Gastroesophageal sphincter (tissue), 4 donors: ENCODE results near the gene CBLB. TPM values are rescaled to one million over a fixed set of nuclear protein-coding genes. Genes with fewer than 3 reads are reported as not detected.

Experiments
- ATAC-seq: fragments of 150-250 bp; one replicate; pipeline ENCODE4 v1.9.1; 2016; ENCODE audit warnings: mild to moderate bottlenecking, moderate library complexity
- H3K27ac ChIP-seq, 4 donors: fragments of 200-600 bp; sonication (generic) in 3 of 4; 1 replicate in 3 of 4; 2 replicates in 1 of 4; pipeline ENCODE4 v1.5.1; 2016 to 2019
- H3K27me3 ChIP-seq: fragments of 200-600 bp; sonication (generic); one replicate; pipeline ENCODE4 v1.5.1; 2019
- H3K36me3 ChIP-seq, 2 donors: fragments of 200-600 bp; sonication (generic); one replicate each; pipeline ENCODE4 v1.5.1; 2019; ENCODE audit warnings: control low read depth in 1 of 2
- H3K4me1 ChIP-seq, 3 donors: fragments of 200-600 bp; sonication (generic); 1 replicate in 2 of 3; 2 replicates in 1 of 3; pipeline ENCODE4 v1.5.1; 2016 to 2019; ENCODE audit warnings: control low read depth in 2 of 3
- H3K4me3 ChIP-seq, 2 donors: fragments of 200-600 bp; sonication (generic); one replicate each; pipeline ENCODE4 v1.5.1; 2019; ENCODE audit warnings: mild to moderate bottlenecking in 1 of 2, moderate library complexity in 1 of 2
- H3K9me3 ChIP-seq, 3 donors: fragments of 200-600 bp; sonication (generic); one replicate each; pipeline ENCODE4 v1.5.1; 2017 to 2019; ENCODE audit warnings: control low read depth in 2 of 3
- EP300 ChIP-seq: sonication (generic); formaldehyde crosslinking; IDR thresholded peaks from one replicate; pipeline ENCODE4 v1.6.1; 2017; ENCODE audit warnings: antibody characterized with exemption, mild to moderate bottlenecking
- POLR2A ChIP-seq, 2 donors: fragments of 450-650 bp; IDR thresholded peaks; one replicate each; pipeline ENCODE4 v1.6.1; 2017; ENCODE audit warnings: antibody characterized with exemption in 2 of 2, mild to moderate bottlenecking in 2 of 2, moderate library complexity in 1 of 2
- POLR2AphosphoS5 ChIP-seq: sonication (generic); formaldehyde crosslinking; IDR thresholded peaks from one replicate; pipeline ENCODE4 v1.6.1; 2017; ENCODE audit warnings: antibody characterized with exemption
- WGBS, 2 donors: methylation state at CpG; one replicate each; pipeline ENCODE4 v1.1.5; 2018; ENCODE audit warnings: low coverage in 1 of 2; 5-methylcytosine and 5-hydroxymethylcytosine counted together
- total RNA-seq, 4 donors: library from RNA; depleted of rRNA; stranded (reverse); fragments of >200 nt; gene quantifications; one replicate each; pipeline ENCODE4 v1.1.0, GENCODE V29; 2016
- TF ChIP-seq, protein P1 (sequence below), 4 experiments: fragments of 200-600 bp in 2 of 4; fragments of 450-650 bp in 2 of 4; sonication (generic) in 1 of 4; IDR thresholded peaks; one replicate each; pipeline ENCODE4 v1.5.1; 2017 to 2019; ENCODE audit warnings: antibody characterized with exemption in 4 of 4, mild to moderate bottlenecking in 2 of 4, moderate library complexity in 2 of 4

CBLB gene
- total RNA-seq, 4 donors from 2014 or later = 27.4 to 59.4 (median 40.4) TPM

DNA sequence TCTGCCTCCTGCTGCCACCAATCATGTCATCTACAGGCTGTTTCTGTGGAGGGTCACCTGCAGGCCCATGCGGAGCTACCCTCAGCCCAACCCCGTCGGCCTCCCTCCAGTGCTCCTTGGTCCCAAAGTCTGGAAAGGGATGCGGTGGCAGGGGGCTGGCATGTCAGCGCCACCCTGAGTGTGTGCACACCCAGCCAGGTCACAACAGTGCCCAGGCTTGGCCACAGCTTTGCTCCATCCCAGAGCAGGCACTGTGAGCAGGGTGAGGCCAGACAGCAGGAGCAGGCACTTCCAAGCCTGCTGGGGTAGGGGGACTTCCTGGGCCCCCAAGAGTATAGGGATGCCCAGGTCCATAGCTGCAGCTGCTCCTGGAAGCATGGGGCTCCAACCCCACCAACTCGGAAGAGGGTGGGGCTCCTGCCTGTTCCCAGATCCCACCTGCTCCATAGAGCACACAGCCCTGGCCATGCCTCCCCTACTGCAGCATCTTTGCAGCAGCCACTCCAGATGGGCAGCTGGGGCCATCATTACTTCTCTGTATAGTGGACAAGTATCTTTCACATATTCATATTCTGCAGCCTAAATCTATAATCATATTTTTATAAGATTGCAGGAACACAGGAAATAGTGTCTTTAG, 109.3 kb downstream of the CBLB start:
- Histone ChIP-seq H3K27me3 (no peaks in the 10 kb centered on the region), H3K4me1 (peaks cover 0 to 4% (median 0%) of the 10 kb centered on the region in 3 donors), H3K4me3 (no peak overlapping the region), H3K36me3 (peaks cover 0 to 28% of the 10 kb centered on the region in 2 donors), H3K27ac (no peak overlapping the region), H3K9me3 (peaks cover 0 to 8% (median 0%) of the 10 kb centered on the region in 3 donors)
- TF ChIP-seq EP300 (no peak), POLR2AphosphoS5 (no peak), POLR2A (IDR thresholded peaks at IDR 0.05) (no peak)
- TF ChIP-seq, protein P1, sequence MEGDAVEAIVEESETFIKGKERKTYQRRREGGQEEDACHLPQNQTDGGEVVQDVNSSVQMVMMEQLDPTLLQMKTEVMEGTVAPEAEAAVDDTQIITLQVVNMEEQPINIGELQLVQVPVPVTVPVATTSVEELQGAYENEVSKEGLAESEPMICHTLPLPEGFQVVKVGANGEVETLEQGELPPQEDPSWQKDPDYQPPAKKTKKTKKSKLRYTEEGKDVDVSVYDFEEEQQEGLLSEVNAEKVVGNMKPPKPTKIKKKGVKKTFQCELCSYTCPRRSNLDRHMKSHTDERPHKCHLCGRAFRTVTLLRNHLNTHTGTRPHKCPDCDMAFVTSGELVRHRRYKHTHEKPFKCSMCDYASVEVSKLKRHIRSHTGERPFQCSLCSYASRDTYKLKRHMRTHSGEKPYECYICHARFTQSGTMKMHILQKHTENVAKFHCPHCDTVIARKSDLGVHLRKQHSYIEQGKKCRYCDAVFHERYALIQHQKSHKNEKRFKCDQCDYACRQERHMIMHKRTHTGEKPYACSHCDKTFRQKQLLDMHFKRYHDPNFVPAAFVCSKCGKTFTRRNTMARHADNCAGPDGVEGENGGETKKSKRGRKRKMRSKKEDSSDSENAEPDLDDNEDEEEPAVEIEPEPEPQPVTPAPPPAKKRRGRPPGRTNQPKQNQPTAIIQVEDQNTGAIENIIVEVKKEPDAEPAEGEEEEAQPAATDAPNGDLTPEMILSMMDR (IDR thresholded peaks at IDR 0.05) = no peak
- 100% methylated on average over 1 of the region's 6 CpGs; no CpG with 5 or more reads in 1 of the 2 donors for WGBS, 2 donors
- peak; percentile 38 for ATAC-seq

DNA sequence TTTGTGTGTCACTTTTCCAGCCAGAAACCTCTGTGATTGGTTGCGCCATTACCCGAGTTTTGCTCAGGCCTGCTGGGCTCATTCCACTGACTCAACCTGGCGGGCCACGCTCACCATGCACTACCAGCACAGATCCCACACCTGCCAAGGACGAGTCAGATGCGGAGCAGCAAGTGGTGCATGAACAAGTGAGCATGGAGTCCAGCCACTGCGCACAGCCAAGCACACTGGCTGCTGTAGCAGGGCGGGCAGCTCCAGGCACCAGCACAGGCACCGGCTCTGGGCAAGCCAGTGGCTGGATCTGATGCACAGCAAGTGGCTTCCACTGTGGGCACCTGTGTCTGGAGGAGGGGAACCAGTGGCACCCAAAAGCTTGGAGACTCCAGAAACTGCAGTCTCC, 110.4 kb downstream of the CBLB start:
- ATAC-seq = no peak
- Histone ChIP-seq H3K27ac (no peak overlapping the region), H3K9me3 (peaks cover 0 to 8% (median 0%) of the 10 kb centered on the region in 3 donors), H3K27me3 (no peaks in the 10 kb centered on the region), H3K4me3 (no peak overlapping the region), H3K4me1 (peaks cover 0 to 6% (median 0%) of the 10 kb centered on the region in 3 donors), H3K36me3 (peaks cover 0 to 28% of the 10 kb centered on the region in 2 donors)
- no peak for TF ChIP-seq POLR2A (IDR thresholded peaks at IDR 0.05)
- no peak for TF ChIP-seq POLR2AphosphoS5
- TF ChIP-seq, protein P1 (IDR thresholded peaks at IDR 0.05) = no peak
- TF ChIP-seq EP300 = no peak
- WGBS, 2 donors = 85 to 100% methylated on average over 1 to 4 of the region's 9 CpGs

DNA sequence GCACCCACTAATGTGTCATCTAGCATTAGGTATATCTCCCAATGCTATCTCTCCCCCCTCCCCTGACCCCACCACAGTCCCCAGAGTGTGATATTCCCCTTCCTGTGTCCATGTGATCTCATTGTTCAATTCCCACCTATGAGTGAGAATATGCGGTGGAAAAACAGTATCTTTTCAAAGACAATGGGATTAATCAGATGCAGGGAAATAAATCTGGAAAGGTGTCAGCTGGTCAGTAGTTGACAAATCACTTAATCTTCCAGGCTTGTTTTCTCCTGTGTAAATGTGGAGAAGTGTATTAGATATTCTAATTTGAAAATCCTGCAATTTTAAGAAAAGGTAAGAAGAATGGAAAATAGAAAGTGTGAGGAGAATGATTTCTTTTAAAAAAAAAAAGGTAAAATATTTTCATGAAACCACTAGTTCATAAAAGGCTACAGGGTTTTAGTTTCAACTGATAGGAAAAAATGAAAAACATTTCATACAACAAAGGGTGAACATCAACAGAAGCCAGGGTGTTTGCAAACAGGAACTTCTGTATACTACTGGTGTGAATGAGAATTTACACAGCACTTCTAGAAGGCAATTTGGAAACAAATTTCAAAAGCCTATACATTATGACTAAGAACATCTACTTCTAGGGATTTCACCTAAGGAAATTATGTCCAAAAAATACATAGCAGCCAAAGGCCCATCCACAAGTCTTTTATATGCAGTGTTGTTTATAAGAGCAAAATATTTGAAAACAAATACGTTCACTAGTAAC, 113.5 kb downstream of the CBLB start:
- Histone ChIP-seq H3K36me3 (peaks cover 0 to 15% of the 10 kb centered on the region in 2 donors), H3K4me1 (peaks cover 0 to 14% (median 0%) of the 10 kb centered on the region in 3 donors), H3K9me3 (no peaks in the 10 kb centered on the region), H3K27ac (no peak overlapping the region), H3K4me3 (no peak overlapping the region), H3K27me3 (no peaks in the 10 kb centered on the region)
- 65 to 90% methylated on average over 2 of the region's 2 CpGs for WGBS, 2 donors
- no peak for ATAC-seq
- TF ChIP-seq EP300 = no peak
- TF ChIP-seq POLR2A (IDR thresholded peaks at IDR 0.05) = no peak
- TF ChIP-seq, protein P1 (IDR thresholded peaks at IDR 0.05) = no peak
- no peak for TF ChIP-seq POLR2AphosphoS5

DNA sequence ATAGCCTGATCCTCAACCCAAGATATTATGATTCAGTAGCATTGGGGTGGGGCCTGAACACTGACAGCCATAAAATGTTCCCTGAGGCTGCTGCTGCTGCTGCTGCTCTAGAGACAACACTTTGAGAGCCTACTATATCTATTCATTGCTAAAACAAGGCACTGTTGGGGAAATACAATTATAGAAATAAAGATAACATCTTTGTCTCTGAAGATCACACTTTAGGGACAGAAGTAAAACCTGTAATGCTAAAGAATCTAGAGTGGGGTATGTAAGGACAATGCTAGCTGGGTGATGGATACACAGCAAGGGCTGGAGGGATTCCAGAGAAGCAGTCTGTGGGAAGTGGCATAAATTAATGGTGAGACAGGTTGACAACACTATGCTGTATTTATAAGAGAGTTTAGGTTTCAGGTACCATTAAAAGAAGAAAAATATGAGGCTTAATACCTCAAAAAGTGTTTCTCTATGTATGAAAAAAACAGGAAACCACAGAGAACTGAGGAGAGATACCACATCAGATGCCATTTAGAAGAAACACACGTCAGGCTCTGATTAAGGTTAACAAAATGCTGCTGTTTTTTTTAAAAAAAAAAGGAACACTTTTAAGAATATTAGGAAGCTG, 115.9 kb downstream of the CBLB start:
- Histone ChIP-seq H3K4me1 (peaks cover 0 to 23% (median 0%) of the 10 kb centered on the region in 3 donors), H3K4me3 (no peak overlapping the region), H3K9me3 (no peaks in the 10 kb centered on the region), H3K27me3 (no peaks in the 10 kb centered on the region), H3K36me3 (no peaks in the 10 kb centered on the region), H3K27ac (peak overlapping the region in 1 of 4 donors; percentile 23)
- TF ChIP-seq POLR2AphosphoS5 = no peak
- TF ChIP-seq, protein P1 (IDR thresholded peaks at IDR 0.05) = no peak
- no peak for TF ChIP-seq POLR2A (IDR thresholded peaks at IDR 0.05)
- TF ChIP-seq EP300 = no peak
- ATAC-seq = no peak
- 81 to 82% methylated on average over 1 of the region's 1 CpG for WGBS, 2 donors
